H1 (cell line): ENCODE data around the gene MYRF. TPM values are rescaled to one million over a fixed set of nuclear protein-coding genes. Genes with fewer than 3 reads are reported as not detected.

Experiments used
- CTCF ChIA-PET: fragments of 300-600 bp; sonication (Branson Sonifier 250); formaldehyde crosslinking; loops from one replicate; lab custom pipeline; 2021; ENCODE audit not compliant: partially characterized antibody; lab: Charles Lee
- POLR2A ChIA-PET: fragments of 300-600 bp; sonication (Branson Sonifier 250); formaldehyde crosslinking; loops from one replicate; lab custom pipeline; 2021; ENCODE audit warnings: inconsistent platforms; ENCODE audit not compliant: partially characterized antibody; lab: Charles Lee
- DNase-seq, 2 experiments: peaks; one replicate each; pipeline versions ENCODE4 v3.0.0 to v3.0.0-alpha.2; 2010 to 2022; ENCODE audit warnings: low spot score in 2 of 2, low read depth in 1 of 2, mixed read lengths in 1 of 2
- FAIRE-seq: peaks from 2 replicates; lab custom pipeline; 2011; peaks lifted over from hg19 to GRCh38; lab: Jason Lieb, UNC
- H2AFZ ChIP-seq: 2 replicates; pipeline ENCODE4 v1.8.1; 2012; ENCODE audit warnings: low read length, inconsistent platforms
- H2AK5ac ChIP-seq: 2 replicates; pipeline ENCODE4 v1.6.1; 2013; ENCODE audit warnings: low read depth, low read length
- H2BK120ac ChIP-seq: replicated peaks from 2 replicates; pipeline ENCODE3; 2013; ENCODE audit warnings: low read depth, low read length, inconsistent platforms
- H2BK12ac ChIP-seq: 2 replicates; pipeline ENCODE4 v1.6.1; 2013; ENCODE audit warnings: low read depth, low read length
- H2BK15ac ChIP-seq: 2 replicates; pipeline ENCODE4 v1.6.1; 2013; ENCODE audit warnings: low read length
- H2BK20ac ChIP-seq: 2 replicates; pipeline ENCODE4 v1.6.1; 2013; ENCODE audit warnings: low read length
- H2BK5ac ChIP-seq: 2 replicates; pipeline ENCODE4 v1.6.1; 2013; ENCODE audit warnings: low read depth, low read length
- H3K14ac ChIP-seq: 2 replicates; pipeline ENCODE4 v1.6.1; 2013; ENCODE audit warnings: inconsistent platforms; ENCODE audit not compliant: insufficient read length
- H3K18ac ChIP-seq: 2 replicates; pipeline ENCODE4 v1.6.1; 2013; ENCODE audit warnings: low read length; ENCODE audit errors: extremely low read depth
- H3K23ac ChIP-seq: 2 replicates; pipeline ENCODE4 v1.6.1; 2013; ENCODE audit warnings: inconsistent platforms; ENCODE audit not compliant: insufficient read length
- H3K23me2 ChIP-seq: 2 replicates; pipeline ENCODE4 v1.6.1; 2013; ENCODE audit warnings: low read depth, low read length
- H3K27ac ChIP-seq: 2 replicates; pipeline ENCODE4 v1.6.1; 2011; ENCODE audit warnings: low read depth, low read length, inconsistent platforms
- H3K27me3 ChIP-seq, 4 experiments: replicated peaks in 1 of 4; 1 replicate in 1 of 4; 2 replicates in 3 of 4; pipeline versions ENCODE4 v1.6.1 to v1.8.1; 2011 to 2013; ENCODE audit warnings: low read length in 3 of 4, mild to moderate bottlenecking in 3 of 4, inconsistent platforms in 2 of 4, mixed read lengths in 2 of 4, moderate library complexity in 1 of 4; ENCODE audit not compliant: control insufficient read depth in 3 of 4, insufficient read depth in 3 of 4; ENCODE audit errors: extremely low read depth in 1 of 4
- H3K36me3 ChIP-seq, 4 experiments: 2 replicates each; pipeline versions ENCODE4 v1.6.1 to v1.8.1; 2011 to 2013; ENCODE audit warnings: mild to moderate bottlenecking in 4 of 4, low read length in 3 of 4, moderate library complexity in 2 of 4, control low read depth in 1 of 4, inconsistent platforms in 1 of 4; ENCODE audit not compliant: insufficient read depth in 4 of 4, control insufficient read depth in 2 of 4
- H3K4ac ChIP-seq: replicated peaks from 2 replicates; pipeline ENCODE3; 2013; ENCODE audit warnings: low read length, low read depth, mixed read lengths, inconsistent platforms; ENCODE audit not compliant: insufficient read length
- H3K4me1 ChIP-seq, 4 experiments: replicated peaks in 1 of 4; 1 replicate in 1 of 4; 2 replicates in 3 of 4; pipeline versions ENCODE4 v1.6.1 to v1.8.1; 2011 to 2013; ENCODE audit warnings: low read length in 3 of 4, inconsistent platforms in 2 of 4, mixed read lengths in 1 of 4; ENCODE audit not compliant: insufficient read depth in 4 of 4, control insufficient read depth in 3 of 4
- H3K4me2 ChIP-seq, 2 experiments: 2 replicates each; pipeline versions ENCODE4 v1.6.1 to v1.8.1; 2011 to 2013; ENCODE audit warnings: low read depth in 2 of 2, low read length in 2 of 2, control low read depth in 1 of 2, inconsistent platforms in 1 of 2, mild to moderate bottlenecking in 1 of 2; ENCODE audit not compliant: insufficient read depth in 1 of 2
- H3K4me3 ChIP-seq, 4 experiments: fragments of 200-600, 300-600 bp in 1 of 4; sonication (generic), shearing (Covaris generic), sonication (Bioruptor Twin) in 1 of 4; 2 replicates each; pipeline versions ENCODE4 v1.5.1 to v1.8.1; 2011 to 2016; ENCODE audit warnings: low read length in 4 of 4, low read depth in 3 of 4, control low read depth in 2 of 4, inconsistent platforms in 2 of 4, mild to moderate bottlenecking in 2 of 4, mixed read lengths in 1 of 4, moderate library complexity in 1 of 4; ENCODE audit not compliant: insufficient read depth in 2 of 4; ENCODE audit errors: extremely low read depth in 1 of 4
- H3K56ac ChIP-seq: replicated peaks from 2 replicates; pipeline ENCODE3; 2013; ENCODE audit warnings: low read depth, mild to moderate bottlenecking, mixed read lengths, low read length, inconsistent platforms; ENCODE audit not compliant: insufficient read length
- H3K79me1 ChIP-seq: 2 replicates; pipeline ENCODE4 v1.6.1; 2013; ENCODE audit warnings: low read depth, low read length, control low read depth
- H3K79me2 ChIP-seq, 2 experiments: 2 replicates each; pipeline versions ENCODE4 v1.6.1 to v1.8.1; 2012 to 2013; ENCODE audit warnings: low read length in 2 of 2, mild to moderate bottlenecking in 2 of 2, inconsistent platforms in 1 of 2; ENCODE audit not compliant: insufficient read depth in 2 of 2, control insufficient read depth in 1 of 2
- H3K9ac ChIP-seq, 4 experiments: replicated peaks in 1 of 4; 1 replicate in 1 of 4; 2 replicates in 3 of 4; pipeline versions ENCODE4 v1.6.1 to v1.8.1; 2011 to 2013; ENCODE audit warnings: low read depth in 3 of 4, low read length in 3 of 4, control low read depth in 2 of 4, mild to moderate bottlenecking in 2 of 4, moderate library complexity in 2 of 4, inconsistent platforms in 1 of 4; ENCODE audit errors: extremely low read depth in 1 of 4
- H3K9me3 ChIP-seq, 2 experiments: 2 replicates each; pipeline versions ENCODE4 v1.6.1 to v1.8.1; 2012 to 2013; ENCODE audit warnings: mild to moderate bottlenecking in 2 of 2, moderate library complexity in 2 of 2, control low read depth in 1 of 2, inconsistent platforms in 1 of 2, low read depth in 1 of 2, low read length in 1 of 2, mixed read lengths in 1 of 2; ENCODE audit not compliant: insufficient read depth in 2 of 2
- H4K20me1 ChIP-seq, 2 experiments: replicated peaks in 1 of 2; 2 replicates each; pipeline versions ENCODE3 to v1.8.1; 2011 to 2013; ENCODE audit warnings: inconsistent platforms in 2 of 2, low read length in 2 of 2, mild to moderate bottlenecking in 1 of 2; ENCODE audit not compliant: insufficient read depth in 2 of 2, control insufficient read depth in 1 of 2
- H4K5ac ChIP-seq: 2 replicates; pipeline ENCODE4 v1.6.1; 2013; ENCODE audit warnings: low read length, low read depth, mixed read lengths, inconsistent platforms; ENCODE audit not compliant: insufficient read length
- H4K8ac ChIP-seq: 2 replicates; pipeline ENCODE4 v1.8.0; 2013; ENCODE audit warnings: mild to moderate bottlenecking, moderate library complexity, low read length, inconsistent platforms; ENCODE audit not compliant: insufficient read depth; ENCODE audit errors: extremely low read depth
- H4K91ac ChIP-seq: replicated peaks from 2 replicates; pipeline ENCODE3; 2013; ENCODE audit warnings: low read length, mixed read lengths, inconsistent platforms; ENCODE audit not compliant: insufficient read length
- CBX8 ChIP-seq: fragments of 300-800, 300-1000 bp; sonication (generic); IDR thresholded peaks from 2 replicates; pipeline ENCODE4 v1.7.1; 2016; ENCODE audit warnings: low read depth, low read length, borderline replicate concordance
- CEBPB ChIP-seq: IDR thresholded peaks from 2 replicates; pipeline ENCODE4 v1.6.1; 2012; ENCODE audit warnings: low read depth, low read length
- CHD2 ChIP-seq: IDR thresholded peaks from 2 replicates; pipeline ENCODE4 v1.6.1; 2012; ENCODE audit warnings: low read length, improper control_type of control experiment
- CTBP2 ChIP-seq: IDR thresholded peaks from 2 replicates; pipeline ENCODE4 v1.7.0; 2011; ENCODE audit warnings: borderline replicate concordance, mild to moderate bottlenecking, moderate library complexity, mixed read lengths, low read length; ENCODE audit not compliant: insufficient read depth, insufficient read length
- FOSL1 ChIP-seq: IDR thresholded peaks from 2 replicates; pipeline ENCODE4 v1.6.1; 2011; ENCODE audit warnings: mild to moderate bottlenecking, low read depth, low read length, moderate library complexity; ENCODE audit not compliant: insufficient read depth
- POLR2AphosphoS5 ChIP-seq: IDR thresholded peaks from 2 replicates; pipeline ENCODE4 v1.6.1; 2011; ENCODE audit warnings: low read depth, low read length
- WGBS, 2 experiments: shearing (Covaris generic) in 1 of 2; methylation state at CpG; one replicate each; pipeline versions ENCODE4 v1.1.6 to v1.1.7; 2013 to 2015; ENCODE audit warnings: low lambda C conversion rate in 2 of 2, mixed read lengths in 2 of 2, inconsistent platforms in 1 of 2, low coverage in 1 of 2, missing lambda C conversion rate in 1 of 2; ENCODE audit not compliant: insufficient replicate concordance in 2 of 2, insufficient coverage in 1 of 2, insufficient read length in 1 of 2; ENCODE audit errors: extremely low coverage in 1 of 2, missing lambda C conversion rate in 1 of 2; 5-methylcytosine and 5-hydroxymethylcytosine counted together
- polyA plus RNA-seq, 7 experiments: library from polyadenylated mRNA; depleted of rRNA in 3 of 7; stranded (reverse) in 5 of 7; unstranded in 2 of 7; fragments of >200 nt in 5 of 7; fragments of 200-250 nt in 2 of 7; gene quantifications; 1 replicate in 5 of 7; 2 replicates in 1 of 7; 4 replicates in 1 of 7; pipeline versions ENCODE4 v1.2.1 to v1.2.3, GENCODE V29; 2011 to 2013; ENCODE audit warnings: missing spikeins in 2 of 7, mixed read lengths in 2 of 7
- total RNA-seq: library from RNA; stranded (reverse); fragmentation: NEBNext Ultra II Directional; extraction: Animal tissue kit (Norgen Biotek cat#: 25700); gene quantifications from 2 replicates; pipeline ENCODE4 v1.2.1, GENCODE V29; 2021
- TF ChIP-seq, protein P1 (sequence below), 3 experiments: IDR thresholded peaks; 1 replicate in 2 of 3; 2 replicates in 1 of 3; pipeline versions ENCODE4 v1.5.1 to v1.6.1; 2011; ENCODE audit warnings: low read length in 3 of 3, mild to moderate bottlenecking in 3 of 3, inconsistent platforms in 2 of 3, low read depth in 1 of 3, moderate library complexity in 1 of 3; ENCODE audit not compliant: insufficient read depth in 1 of 3; ENCODE audit errors: control extremely low read depth in 1 of 3

MYRF gene
- total and polyA plus RNA-seq, 2 of the 8 experiments (the other 6 are each of a cell fraction or from before 2014, with no cell fraction given) = 6.0 to 6.1 TPM

DNA sequence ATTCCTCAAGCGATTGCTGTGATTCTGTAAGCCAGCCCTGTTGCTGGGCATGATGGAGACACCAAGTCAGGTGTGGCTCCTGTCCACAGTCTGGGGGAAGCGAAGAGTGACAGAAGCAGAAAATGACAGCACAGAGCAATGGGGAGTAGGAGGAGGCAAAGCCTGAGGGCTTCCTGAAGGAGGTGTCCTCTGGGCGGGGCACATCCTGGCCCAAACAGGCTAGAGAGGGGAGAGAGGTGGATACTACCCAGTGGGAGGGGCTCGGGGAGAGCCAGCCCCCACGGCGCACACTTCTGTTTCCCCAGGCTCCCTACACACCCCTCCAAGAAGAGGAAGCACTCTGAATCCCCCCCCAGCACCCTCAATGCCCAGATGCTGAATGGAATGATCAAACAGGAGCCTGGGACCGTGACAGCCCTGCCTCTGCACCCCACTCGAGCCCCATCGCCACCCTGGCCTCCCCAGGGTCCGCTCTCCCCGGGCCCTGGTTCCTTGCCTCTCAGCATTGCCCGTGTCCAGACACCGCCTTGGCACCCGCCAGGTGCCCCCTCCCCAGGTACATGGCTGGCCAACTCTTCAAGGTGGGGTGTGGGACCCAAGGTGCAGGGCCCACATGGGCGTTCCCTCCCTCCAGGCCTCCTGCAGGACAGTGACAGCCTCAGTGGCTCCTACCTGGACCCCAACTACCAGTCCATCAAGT, 18.9 kb downstream of the MYRF start:
- no peak overlapping the region for H3K9ac ChIP-seq
- H3K4me1 ChIP-seq = peaks cover 0 to 19% (median 11%) of the 10 kb centered on the region in 4 experiments; a peak in 5 of 7 replicates
- ChIA-PET POLR2A (interaction anchor here (1.2 to 4.0 kb wide), 4 partner anchors 17 to 27 kb away, joined by 3 to 16 read pairs (median 8); partner anchors contain the start of genes FEN1 and TMEM258), CTCF (interaction anchor here (1.1 to 4.9 kb wide), 8 partner anchors 9 to 33 kb away, joined by 3 to 52 read pairs (median 6); no protein-coding TSS in a partner anchor)
- DNase-seq (no peak), FAIRE-seq (no peak)
- H3K36me3 ChIP-seq = no peaks in the 10 kb centered on the region
- no peak overlapping the region for H3K4me2 ChIP-seq
- H2AFZ ChIP-seq = no peak overlapping the region
- WGBS, 2 experiments = 90% methylated on average over 12 of the region's 15 CpGs; no CpG with 5 or more reads in 1 of the 2 experiments
- H2BK20ac ChIP-seq = no peak overlapping the region
- no peak overlapping the region for H4K5ac ChIP-seq
- no peaks in the 10 kb centered on the region for H3K23me2 ChIP-seq
- peak overlapping the region; percentile 98; the same call in 1 of the 2 replicates for H2BK12ac ChIP-seq
- H2BK15ac ChIP-seq = no peak overlapping the region
- no peak overlapping the region for H2BK5ac ChIP-seq
- H4K8ac ChIP-seq = peak overlapping the region; percentile 72; the same call in 1 of the 2 replicates
- peak overlapping the region; percentile 91 for H4K91ac ChIP-seq
- no peak overlapping the region for H3K27ac ChIP-seq
- no peaks in the 10 kb centered on the region for H3K79me2 ChIP-seq
- no peak overlapping the region for H3K56ac ChIP-seq
- no peak overlapping the region for H3K18ac ChIP-seq
- H3K4me3 ChIP-seq = no peak overlapping the region
- no peaks in the 10 kb centered on the region for H3K9me3 ChIP-seq
- H3K4ac ChIP-seq = no peak overlapping the region
- peak overlapping the region; percentile 82; the same call in 1 of the 2 replicates for H2AK5ac ChIP-seq
- H3K27me3 ChIP-seq = no peaks in the 10 kb centered on the region
- TF ChIP-seq CBX8 = no peak
- no peak for TF ChIP-seq CTBP2
- TF ChIP-seq CHD2 = no peak
- TF ChIP-seq FOSL1 = no peak
- TF ChIP-seq CEBPB = no peak
- TF ChIP-seq POLR2AphosphoS5 = no peak
- TF ChIP-seq, protein P1, sequence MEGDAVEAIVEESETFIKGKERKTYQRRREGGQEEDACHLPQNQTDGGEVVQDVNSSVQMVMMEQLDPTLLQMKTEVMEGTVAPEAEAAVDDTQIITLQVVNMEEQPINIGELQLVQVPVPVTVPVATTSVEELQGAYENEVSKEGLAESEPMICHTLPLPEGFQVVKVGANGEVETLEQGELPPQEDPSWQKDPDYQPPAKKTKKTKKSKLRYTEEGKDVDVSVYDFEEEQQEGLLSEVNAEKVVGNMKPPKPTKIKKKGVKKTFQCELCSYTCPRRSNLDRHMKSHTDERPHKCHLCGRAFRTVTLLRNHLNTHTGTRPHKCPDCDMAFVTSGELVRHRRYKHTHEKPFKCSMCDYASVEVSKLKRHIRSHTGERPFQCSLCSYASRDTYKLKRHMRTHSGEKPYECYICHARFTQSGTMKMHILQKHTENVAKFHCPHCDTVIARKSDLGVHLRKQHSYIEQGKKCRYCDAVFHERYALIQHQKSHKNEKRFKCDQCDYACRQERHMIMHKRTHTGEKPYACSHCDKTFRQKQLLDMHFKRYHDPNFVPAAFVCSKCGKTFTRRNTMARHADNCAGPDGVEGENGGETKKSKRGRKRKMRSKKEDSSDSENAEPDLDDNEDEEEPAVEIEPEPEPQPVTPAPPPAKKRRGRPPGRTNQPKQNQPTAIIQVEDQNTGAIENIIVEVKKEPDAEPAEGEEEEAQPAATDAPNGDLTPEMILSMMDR (IDR thresholded peaks at IDR 0.05; ENCODE audit: control extremely low read depth in 1 of 3, insufficient read depth in 1 of 3, low read depth in 1 of 3, low read length in 3 of 3) = no peak
- H3K79me1 ChIP-seq = no peaks in the 10 kb centered on the region
- H3K23ac ChIP-seq = no peak overlapping the region
- no peaks in the 10 kb centered on the region for H4K20me1 ChIP-seq
- H3K14ac ChIP-seq = no peak overlapping the region
- no peak overlapping the region for H2BK120ac ChIP-seq
